SIG-M5 (cell line): ENCODE measurements around the gene MTCL1.

Experiments
- DNase-seq: peaks from one replicate; lab custom pipeline; 2025; lab: John Stamatoyannopoulos, UW

MTCL1 gene

DNA sequence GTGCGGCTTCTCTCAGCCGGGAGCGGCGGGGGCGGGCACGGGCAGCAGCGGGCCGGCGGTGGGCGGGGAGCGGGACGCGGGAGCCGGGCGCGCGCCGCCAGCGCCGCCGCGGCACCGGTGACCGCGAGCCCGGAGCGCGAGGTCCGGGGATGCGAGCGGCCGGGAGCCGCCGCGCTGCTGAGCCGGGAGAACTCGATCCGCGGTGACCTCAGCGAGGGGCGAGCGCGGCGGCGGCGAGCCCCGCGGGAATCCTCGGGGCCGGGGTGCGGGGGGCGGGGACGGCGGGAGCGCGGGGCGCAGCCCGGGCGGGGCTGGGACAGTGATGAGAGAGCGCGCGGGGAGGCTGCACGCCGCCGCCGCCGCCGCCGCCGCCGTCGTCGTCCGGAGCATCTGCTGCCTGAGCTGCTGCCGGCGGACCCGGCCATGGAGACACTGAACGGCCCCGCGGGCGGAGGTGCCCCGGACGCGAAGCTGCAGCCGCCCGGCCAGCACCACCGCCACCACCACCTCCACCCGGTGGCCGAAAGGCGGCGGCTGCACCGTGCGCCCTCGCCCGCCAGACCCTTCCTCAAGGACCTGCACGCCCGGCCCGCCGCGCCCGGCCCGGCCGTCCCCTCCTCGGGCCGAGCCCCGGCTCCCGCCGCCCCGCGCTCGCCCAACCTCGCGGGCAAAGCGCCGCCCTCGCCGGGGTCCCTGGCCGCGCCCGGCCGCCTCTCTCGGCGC is at the start of gene MTCL1:
Gene MTCL1 (plus strand): TSS at position 319 of the 723 bp plus-strand sequence. CDS start 105 bp downstream, at position 424.
- DNase-seq = no peak

DNA sequence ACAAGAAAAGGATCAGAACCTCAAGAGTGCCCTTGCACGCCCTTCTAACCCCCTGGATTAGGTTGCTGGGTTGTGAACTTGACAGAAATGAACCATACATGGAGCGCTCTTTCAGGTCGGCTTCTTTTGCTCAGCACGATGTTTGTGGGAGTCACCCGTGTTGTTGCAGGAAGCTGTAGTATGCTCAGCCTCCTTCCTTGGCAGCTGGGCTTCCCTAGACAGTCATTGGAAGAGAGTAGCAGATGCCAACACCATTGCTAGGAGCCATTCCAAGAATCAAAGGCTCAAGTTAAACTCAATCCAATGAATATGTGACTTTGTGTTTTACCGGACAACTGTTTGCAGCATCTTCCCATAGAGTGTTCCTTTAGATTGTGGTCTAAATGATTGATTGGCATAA is 49.1 kb upstream of the MTCL1 start:
- no peak for DNase-seq

DNA sequence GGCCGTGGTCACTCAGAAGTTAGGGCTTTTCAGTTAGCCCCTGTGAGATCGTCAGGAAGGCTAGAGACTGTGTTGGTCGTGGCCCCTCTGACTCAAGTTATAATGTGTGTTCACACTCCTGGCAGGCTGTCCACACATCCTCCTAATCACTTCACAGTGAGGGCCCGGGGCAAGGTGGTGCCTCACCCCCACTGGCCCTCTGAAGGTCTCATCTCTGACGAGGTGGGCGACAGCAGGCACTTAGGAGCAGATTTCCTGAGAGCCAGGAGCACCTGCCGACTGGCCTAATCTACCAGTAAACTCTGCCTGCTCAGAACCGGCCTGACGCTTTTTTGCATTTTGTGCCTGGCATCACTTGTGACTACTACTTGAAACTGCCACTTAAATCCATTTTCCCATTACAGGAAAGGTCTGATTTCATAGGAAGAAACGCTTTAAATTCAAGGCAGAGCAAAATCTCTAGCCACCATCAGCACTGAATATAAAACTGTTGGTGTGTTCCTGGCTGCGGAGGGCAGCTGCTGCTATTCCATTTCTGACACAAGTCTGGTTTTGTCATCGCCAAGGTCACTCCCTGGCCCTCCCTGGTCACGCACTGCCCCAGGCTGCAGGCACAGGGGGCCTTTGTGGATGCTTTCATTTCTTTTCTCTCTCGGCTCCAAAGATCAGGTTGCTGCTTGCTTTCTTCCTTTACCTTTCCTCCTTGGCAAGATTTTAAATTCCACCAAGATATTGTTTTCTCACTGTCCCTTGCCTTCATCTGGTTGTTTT is 48.1 kb upstream of the MTCL1 start:
- DNase-seq = no peak

DNA sequence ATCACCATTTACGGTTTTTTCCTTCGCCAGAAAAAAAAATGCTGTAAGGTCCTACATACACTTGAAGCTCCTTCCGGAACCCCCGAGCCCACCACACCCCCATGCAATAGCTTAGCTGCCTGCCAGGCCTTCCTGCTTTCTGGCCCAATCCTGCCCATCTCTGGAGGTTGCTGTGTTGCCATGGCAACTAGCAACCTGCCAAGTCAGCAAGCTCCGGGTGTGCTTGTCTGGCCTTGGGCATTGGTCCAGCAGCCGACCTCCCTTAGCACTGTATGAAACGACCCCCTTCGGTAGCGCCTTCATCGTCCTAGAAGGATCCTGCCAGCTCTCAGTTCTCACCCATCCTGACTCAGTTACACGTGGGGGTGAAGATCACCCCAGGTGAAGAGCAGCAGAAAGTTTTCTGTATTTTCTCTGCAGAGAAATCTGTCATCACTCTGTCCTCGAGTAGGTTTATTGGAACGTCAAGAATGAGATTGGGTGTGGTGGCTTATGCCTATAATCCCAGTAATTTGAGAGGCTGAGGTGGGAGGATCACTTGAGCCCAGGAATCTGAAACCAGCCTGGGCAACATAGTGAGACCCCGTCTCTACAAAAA is 47.4 kb upstream of the MTCL1 start:
- no peak for DNase-seq

DNA sequence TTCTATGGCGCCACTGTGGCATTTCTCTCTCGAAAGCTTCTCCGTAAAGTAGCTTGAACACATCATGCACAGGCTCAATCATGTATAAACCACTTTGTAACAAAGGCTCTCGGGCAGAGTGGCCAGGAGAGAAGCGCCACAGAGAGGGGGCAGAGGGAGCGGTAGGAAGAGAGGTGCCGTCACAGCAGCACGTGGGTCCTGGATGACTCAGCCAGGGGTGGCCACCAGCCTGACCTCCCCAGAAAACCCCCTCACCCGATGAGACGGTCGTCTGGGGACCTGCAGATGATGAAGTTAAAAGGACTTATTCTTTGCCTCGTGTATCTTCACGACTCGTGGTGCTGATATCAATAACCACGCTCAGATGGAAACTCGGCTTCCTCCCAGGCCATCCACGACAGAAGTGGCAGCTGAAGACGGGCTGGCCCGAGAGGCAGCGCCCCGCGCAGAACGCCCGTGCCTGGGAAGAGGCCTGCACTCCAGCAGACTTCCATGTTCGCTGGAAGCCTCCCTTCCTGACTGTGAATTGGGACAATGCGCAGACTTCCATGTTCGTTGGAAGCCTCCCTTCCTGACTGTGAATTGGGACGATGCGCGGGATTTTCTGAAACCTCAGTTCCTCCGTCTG is 46.4 kb upstream of the MTCL1 start:
- no peak for DNase-seq

DNA sequence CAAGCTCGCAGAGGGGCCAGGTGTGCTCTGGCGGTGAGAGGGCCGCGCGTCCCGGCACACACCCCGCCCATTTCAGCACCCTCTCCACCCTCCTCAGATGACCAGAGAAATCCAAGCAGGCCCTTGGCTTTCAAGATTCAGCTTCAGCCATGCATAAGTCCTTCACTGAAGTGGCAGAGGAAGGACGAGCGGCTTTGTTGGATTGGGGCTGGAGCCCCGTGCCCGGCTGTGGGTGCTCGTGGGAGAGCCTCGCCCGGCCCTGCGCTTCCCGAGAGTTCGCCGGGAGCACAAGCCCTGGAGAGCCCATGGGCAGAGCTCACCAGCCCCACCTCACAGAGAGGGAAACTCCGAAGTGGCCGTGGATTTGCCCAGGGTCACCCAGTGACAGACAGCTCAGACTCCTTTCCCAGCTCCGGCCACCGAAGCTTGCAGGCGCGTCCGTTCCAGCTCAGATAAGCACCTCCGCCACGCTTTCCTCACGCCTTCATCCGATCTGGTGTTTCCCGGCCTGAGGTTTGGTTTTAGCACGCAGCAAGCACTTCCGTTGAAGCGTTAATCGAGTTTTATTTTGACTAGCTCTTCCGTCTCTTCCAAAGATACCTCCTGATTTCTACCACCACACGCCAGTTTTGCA is 45.6 kb upstream of the MTCL1 start:
- DNase-seq = no peak

DNA sequence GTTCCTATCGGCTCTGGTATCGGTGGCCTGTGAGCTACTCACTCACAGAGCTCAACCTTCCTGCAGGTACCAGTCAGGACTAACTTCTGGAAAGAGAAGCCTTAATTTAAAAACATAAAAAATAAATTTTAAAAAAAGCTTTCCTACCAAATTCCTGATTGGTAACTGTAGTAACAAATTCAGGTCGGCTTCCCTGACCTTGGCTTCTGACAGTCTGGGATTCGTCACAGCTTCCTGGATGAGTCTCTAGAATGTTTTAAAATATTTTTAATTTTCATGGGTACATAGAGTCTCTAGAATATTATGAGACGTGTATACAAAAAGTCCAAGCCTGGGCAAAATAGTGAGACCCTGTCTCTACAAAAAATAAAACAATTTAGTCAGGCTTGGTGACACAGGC is 45.0 kb upstream of the MTCL1 start:
- DNase-seq = no peak

DNA sequence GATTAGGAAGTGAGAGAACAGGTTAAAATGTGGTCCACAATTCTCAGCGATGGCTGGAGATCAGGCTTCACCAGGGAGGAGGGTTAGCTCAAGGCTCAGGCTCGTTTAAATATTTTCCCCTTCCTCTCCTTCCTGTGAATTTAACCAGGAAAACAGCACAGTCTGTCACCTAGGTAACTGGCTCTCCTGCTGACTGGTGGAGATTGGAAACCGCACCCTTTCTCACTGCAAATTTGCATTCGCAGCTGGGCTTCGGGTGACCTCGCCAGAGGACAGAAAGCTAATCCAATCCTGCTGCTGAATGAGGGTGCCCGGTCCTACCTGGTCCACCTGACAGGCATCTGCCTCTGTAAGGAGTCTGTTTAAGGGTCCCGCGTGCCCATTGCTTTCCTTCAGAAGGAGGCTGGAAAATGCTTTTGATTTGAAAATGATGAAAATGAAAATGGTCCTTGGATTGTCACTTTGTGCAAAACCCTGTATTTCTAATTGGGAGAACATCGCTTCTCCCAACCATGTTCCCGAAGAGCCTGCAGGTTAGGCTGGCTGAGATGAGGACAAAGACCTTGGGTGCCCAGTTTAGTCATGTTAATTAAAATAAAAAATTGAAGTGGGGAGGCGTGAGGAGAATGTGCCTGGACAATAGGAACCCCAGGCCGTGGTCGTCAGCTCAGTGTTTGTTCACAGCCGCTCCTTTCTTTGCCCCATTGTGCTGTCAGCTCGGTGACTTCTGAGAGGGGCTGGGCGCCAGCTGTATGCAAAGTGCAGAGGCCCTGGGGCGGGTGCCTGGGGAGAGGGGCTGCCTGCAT is 43.4 kb upstream of the MTCL1 start:
- no peak for DNase-seq

DNA sequence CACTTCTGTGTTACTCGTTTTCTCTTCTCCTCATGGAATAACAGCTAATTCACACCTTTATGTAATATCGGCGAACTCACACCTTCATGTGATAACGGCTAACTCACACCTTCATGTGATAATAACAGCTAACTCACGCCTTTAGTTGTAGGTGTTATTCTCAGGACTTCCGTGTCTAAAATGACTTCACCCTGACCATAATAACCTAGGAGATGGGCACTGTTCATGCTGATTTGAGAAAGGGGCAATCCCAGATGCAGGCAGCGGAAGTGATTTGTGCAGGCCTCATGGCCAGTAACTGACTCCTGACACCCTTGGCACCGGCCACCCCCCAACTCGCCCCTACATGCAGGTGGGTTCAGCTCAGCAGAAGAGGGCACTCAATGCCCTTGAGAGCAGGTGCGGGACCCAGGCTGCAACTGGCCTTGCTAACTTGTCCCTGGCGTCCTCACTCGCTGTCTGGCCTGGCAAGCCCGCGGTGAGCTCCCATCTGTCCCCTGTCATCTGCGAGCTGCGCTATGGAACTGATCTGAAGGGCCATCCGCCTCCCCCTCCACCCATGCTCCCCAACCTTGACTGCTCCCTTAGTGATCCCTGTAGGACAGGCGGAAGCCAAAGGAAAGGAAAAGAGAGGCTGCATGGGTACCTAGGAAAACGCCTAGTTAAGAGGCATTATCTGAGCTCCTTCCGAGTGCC is 42.6 kb upstream of the MTCL1 start:
- no peak for DNase-seq

DNA sequence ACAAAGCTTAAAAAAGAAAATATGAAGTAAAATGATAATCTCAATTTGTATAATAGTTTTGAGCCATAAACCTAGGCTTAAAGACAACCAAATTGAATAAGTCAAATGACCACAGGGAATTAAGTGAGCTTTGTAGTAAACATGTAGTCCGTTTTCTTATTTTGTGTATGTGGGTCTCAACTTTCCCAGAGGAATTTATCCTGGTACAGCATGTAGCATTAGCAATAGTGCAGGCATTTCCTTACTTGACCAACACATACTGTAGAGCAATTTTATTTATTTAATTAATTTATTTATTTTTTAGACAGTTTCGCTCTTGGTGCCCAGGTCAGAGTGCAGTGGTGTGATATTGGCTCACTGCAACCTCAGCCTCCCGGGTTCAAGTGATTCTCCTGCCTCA is 37.5 kb upstream of the MTCL1 start:
- DNase-seq = no peak

DNA sequence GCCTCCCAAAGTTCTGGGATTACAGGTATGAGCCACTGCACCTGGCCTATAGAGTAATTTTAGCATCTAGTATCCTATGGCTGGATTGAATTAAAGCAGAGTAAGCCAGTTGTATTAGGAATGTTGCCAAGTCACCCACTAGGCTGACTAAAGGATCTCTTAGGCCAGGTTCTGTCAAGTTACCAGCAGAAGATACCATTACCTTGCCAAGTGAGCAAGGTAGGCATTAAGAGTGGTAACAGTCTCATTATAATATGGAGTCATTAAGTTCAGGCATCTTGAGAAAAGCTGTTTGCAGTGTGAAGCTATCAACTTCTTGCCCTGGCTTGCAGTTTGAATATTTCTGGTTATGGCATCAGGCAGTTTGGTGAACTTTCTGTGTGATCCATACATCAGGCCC is 37.0 kb upstream of the MTCL1 start:
- no peak for DNase-seq

DNA sequence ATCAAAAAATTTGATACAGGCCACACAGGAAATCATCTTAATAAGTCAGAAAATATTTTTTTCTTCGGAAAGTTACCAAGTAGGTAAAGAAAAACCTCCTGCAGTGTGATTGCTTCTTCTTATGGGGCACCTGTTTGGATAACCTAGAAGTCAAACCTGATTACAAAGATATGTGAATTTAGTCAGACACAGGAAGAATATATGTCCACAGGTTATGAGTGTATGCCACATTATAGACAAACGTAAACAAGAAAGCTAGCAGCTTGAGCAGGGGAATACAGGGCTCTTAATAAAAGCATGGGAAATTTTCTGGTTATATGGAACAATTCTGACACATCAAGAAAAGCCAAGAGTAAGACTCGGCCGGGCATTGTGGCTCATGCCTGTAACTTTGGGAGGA is 35.8 kb upstream of the MTCL1 start:
- no peak for DNase-seq

DNA sequence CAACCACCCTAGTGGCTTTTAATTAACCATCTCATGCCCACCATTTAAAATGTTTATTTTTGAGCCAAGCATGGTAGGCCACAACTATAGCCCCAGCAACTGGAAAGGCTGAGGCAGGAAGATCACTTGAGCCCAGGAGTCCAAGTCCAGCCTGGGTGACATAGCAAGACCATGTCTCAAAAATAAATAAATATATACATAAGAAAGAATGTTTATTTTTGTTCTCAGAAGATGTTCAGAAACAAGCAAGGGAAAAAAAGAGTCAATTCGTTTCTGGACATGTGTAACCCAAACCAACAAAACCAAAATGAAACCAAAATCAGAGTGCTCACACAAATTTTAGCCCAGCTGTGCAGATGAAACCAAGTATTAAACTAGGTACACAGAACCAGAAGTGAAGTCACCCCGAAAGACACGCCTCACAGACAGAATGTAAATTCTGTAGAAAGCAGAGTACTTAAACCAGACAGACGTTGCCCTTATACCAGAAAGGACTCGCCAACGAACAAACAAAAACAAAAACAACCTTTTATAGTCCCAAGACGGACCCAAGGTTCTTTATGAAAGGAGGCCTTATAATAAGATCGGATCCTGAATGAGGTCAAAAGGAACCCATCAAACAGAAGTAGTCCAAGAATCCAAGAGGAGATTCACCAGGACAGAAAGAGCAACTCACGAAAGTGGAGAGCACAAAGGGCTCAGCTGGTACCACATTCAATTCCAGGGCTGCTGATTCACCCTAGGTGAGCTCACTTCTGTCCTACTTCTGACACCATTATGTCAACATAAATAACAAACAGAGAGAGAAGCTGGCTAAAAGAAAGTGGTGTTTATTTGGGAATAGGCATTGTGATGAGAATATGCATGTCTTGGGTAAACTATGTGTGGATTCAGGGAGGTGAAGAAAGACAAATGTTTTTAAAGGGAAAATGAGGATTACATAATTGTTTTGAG is 31.8 kb upstream of the MTCL1 start:
- no peak for DNase-seq

DNA sequence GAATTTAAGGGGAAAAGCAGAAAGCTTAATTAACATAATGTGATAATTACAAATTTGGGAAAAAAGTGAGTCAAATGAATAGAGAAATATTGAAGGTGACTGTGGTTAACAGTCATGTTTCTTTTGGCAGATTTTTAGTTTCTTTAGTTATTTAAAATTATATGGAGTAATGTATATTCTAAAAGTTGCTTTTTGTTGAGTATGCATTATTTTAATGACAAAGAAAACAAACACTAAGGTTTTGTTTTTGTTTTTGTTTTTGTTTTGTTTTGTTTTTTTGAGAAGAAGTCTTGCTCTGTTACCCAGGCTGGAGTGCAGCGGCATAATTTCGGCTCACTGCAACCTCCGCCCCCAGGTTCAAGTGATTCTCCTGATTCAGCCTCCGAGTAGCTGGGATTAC is 30.3 kb upstream of the MTCL1 start:
- no peak for DNase-seq

DNA sequence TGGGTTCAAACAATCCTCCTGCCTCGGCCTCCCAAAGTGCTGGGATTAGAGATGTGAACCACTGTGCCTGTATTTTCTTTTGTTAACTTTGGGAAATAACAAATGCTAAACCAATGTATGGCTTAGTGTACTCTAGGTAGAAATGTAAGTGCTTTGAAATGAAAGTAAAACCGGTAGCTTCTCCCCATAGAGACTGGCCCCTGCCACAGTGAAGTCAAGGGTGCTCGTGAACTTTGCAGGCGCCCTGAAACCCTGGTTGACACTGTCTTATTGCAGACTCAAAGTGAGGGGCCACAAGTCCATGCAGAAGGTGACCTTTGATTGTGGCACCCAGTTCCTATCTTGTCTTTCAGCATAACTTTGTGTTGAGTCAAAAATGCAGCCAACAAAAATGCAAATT is 24.2 kb upstream of the MTCL1 start:
- no peak for DNase-seq

DNA sequence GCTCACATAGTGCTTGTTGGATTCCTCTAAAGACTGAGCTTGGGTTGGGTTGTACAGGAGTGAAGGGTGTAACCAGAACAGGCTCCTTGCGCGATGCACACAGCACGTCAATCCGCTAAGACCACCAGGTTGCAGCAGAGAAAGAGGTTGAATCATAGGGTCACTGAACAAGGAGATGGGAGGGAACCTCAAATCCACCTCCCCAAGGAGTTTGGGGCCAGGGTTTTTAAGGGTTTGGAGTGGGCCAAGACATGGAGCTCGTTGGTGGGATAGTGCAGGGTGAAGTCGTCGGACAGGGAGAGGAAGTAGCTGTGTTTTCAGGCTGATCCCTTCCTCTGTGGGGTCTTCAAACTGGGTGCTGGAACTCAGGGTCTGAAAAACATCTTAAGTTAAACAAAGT is 20.8 kb upstream of the MTCL1 start:
- DNase-seq = no peak

DNA sequence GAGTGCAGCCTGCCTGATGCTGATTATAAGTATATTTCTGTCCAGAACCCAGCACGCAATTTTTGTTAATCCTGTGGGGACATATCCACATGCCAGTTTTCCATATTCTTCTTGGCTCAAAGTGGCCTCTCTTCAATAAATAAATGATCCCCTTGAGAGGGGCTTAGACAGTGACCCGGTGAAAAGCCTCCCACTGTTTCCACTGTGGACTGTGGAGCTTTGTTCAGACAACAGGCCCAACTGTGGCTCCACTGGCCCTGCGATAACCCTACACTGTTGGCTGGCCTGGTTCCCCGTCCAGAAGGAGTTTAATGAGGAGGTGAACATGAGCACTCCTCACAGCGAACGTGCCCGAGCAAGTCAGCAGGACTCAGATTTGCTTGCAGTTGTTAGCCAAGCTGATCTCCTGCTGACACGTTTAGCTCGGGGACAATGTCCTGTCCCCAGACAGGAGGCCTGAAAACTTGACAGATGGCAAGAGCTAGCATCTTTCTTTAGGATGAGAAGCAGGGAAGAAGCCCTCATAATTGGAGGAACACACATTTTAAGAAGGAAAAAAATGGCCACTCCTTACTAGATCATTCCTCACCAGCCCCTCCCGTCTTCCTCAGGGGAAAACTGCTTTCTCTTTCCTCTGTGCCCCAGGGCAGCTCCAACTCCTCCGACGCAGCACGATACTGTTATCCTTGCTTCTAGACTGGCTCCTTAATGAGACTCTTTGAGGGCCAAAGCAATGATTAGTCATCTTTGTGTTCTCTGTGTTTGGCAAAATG is 20.0 kb upstream of the MTCL1 start:
- DNase-seq = no peak

DNA sequence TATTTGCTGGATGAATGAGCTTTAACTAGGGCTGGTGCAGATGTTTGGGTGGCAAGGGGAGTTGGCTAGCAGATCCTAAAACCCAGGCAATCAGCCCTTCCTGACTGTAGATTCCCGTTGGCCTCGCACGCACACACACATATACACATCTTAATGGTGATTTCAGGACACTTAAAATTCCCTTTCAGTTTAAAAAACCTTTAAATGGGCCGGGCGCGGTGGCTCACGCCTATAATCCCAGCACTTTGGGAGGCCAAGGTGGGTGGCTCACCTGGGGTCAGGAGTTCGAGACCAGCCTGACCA is 19.5 kb upstream of the MTCL1 start:
- no peak for DNase-seq

DNA sequence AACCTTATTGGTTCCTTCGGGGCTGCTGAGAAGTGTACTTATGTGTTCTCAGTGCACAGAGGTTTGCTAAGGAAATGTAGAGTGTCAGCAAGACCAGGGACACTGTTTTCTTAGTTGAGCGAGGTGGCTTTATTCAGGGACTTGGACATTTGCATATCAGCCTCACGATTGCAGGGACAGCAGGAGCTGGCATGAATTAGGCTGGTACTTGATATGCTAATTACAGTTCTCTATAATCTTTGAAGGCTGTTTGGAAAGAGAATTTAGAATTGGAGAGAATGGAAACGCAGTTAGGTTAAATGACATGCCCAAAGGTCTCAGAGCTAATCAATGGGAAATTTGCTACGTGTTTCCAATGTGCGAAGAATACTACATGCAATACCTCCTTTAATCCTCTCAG is 18.7 kb upstream of the MTCL1 start:
- no peak for DNase-seq
